GM21390 (cell line): ENCODE data around the gene KLHDC8A.
"Not testable (repeated sequence)": the region's sequence is repeated elsewhere in the genome, so short reads cannot be mapped to it uniquely, and the experiment has no call there.

Experiments used
- ATAC-seq: cut with Tn5 transposase; IDR thresholded peaks from one replicate; pipeline ENCODE4 v1.9.1; 2021; ENCODE audit not compliant: unreplicated experiment

The KLHDC8A gene

DNA sequence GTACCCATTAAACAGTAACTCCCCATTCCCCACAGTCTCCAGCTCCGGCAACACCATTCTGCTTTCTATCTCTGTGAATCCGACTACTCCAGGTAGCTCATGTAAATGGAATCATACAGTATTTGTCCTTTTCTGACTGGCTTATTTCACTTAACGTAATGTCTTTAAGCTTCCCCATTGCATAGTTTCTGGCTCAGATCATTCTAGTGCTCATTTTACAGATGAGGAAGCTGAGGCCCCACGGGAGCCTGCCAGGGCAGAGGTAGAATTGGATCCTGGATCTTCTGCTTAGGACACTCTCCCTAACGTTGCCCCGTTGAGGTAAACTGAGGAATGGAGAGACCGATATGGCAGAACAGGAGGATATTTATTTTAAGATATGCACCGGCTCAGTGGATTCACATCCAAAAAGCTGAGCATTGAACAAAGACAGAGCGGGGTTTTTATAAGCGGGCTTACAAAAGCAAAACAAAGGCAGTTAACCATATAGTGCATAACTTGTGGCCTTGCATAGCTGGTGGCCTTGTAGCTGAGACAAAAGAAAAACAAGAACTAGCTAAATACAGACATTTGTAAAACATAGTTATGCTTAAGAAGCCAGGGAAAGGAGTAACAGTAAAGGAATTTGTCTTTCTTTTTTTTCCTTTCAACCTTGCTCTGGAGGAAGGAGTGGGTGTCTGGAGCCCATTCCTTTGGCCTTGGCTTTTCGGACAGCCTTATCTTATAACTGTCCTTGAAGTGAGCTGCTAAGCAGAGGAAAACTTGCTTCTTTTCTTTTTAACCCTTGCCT lies 15.3 kb upstream of the KLHDC8A start:
- no peak for ATAC-seq

DNA sequence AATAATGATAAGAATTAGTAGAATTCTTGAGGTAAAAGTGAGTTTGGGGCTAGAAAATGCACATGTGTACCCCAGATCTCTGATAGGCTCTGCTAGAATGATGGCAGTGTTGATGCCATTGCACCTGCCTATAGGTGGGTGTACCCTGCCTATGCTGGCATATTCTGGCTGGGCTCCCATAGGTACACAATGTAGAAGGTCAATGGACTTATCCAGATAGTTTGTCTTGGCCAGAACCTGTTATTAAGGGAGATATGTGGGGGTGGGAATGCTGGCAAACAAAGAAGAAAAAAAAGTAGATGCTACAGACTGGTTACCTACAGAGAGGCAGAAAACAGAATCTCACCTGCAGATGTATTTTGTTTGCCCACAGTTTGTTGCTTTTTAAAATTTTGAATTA lies 14.1 kb upstream of the KLHDC8A start:
- ATAC-seq, result no peak

DNA sequence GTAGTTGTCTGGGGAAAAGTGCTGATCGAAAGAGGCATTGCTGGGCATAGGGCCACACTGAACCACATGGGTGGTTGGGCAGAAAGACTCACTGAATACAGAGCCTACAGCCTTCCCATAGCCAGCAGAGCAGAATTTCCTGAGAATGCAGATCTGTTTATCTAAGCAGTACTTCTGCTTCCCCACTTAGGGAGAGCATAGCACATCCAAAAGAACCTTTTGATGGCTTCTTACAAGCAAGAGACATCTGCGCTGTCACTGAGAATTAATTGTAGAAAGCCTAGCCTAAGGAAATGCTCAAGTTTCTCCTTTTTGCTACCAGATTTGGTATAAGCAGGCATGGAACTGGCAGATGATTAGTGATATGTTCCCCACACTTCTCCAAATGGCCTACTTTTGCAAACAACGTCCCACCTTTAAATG lies 13.0 kb upstream of the KLHDC8A start:
- ATAC-seq, result no peak

DNA sequence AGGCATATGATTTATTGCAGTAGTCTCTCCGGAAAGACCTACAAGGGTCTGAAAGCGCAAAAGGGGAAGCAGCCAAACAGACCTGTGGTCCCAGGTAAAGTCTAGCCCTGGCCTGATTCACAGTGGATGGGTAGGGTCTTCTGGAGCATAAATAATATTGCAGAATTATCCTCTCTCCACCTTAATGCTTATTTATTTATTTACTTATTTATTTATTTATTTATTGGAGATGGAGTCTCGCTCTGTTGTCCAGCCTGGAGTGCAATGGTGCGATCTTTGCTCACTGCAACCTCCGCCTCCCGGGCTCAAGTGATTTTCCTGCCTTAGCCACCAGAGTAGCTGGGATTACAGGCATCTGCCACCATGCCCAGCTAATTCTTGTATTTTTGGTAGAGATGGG lies 11.8 kb upstream of the KLHDC8A start:
- no peak for ATAC-seq

DNA sequence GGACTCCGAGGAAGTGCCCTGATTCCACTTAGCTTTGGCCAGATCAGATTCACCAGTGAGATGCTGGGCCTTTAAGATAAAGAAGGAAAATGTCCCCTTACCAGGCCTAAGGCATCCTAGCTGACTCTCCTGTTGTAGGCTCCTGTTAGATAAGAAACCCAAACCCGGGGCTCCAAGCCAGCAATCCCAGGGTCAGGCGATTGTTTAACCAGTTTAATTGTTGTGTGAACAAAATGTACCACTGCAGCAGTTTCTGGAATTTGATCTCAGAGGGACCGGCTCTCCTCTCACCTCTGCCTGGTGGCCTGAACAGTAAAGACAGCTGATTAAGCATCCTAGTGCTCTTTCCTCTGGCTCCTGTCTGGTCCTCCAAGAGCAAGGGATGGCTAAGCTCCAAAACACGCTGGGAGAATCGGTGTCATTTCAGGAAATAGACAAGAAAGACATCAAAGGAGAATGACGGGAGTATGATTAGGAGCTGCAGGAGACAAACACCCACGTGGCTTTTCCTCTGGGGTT lies 9.3 kb upstream of the KLHDC8A start:
- no peak for ATAC-seq

DNA sequence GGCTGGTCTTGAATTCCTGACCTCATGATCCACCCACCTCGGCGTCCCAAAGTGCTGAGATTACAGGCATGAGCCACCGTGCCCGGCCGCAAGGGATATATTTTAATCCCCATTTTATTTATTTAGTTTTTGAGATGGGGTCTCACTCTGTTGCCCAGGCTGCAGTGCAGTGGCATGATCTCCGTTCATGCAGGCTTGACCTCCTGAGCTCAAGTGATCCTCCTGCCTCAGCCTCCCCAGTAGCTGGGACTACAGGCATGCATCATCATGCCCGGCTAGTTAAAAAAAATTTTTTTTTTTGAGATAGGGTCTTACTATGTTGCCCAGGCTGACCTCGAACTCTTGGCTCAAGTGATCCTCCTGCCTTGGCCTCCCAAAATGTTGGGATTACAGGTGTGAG lies 8.4 kb upstream of the KLHDC8A start:
- not testable (repeated sequence) for ATAC-seq

DNA sequence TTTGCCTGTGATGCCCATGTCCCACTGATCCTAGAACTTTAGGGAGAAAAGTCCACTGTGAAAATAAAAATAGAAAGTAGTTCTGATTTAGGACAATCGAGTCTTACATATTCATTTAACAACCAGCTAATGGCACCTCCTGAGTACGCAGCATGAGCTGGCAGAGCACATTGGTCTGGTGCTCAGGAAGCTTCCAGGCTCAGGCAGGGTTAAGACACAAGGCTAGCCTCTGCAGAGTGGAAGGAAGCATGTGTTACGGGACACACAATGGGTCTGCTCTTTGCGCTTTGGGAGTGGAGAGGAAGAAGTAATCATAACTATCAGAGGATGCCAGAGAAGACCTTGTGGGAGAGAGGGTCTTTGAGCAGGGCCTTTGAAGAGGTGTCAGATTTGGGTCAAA lies 4.2 kb upstream of the KLHDC8A start:
- no peak for ATAC-seq

DNA sequence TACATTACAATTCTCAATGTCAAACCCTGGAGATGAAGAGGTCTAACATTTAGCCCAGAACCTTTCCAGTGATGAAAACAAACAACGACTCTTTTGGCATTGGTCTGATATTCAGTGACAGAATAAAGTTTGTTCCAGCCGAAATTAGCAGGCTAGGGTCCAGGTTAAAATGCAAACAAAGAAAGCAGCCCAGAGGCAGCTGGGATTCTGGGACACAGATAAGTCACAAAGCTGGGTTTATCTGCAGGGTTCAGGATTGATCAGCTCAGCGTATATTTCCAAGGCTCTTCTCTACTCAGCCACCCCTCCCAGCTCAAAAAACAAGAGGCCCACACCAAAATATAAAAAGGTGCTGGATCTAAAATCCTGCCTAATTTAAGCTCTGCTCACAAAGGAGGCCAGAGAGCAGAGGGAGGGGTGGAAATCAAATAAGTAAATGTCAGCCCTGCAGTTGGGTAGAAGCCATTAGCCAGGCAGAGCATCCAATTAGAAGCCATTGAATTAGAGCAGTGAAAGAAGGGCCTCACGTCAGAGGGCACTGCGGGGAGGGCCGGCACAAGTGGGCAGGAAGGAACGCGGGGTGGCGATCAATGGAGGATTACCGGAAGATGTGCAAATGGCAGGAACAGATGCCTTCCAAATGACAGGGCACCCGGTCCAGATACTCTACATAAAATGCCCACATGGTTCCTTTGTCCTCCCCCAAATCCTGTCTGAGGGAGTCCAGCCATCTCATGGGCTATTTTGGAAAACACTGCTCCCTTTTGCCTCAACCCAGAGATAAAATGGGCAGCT lies 3.2 kb upstream of the KLHDC8A start:
- ATAC-seq, result no peak

DNA sequence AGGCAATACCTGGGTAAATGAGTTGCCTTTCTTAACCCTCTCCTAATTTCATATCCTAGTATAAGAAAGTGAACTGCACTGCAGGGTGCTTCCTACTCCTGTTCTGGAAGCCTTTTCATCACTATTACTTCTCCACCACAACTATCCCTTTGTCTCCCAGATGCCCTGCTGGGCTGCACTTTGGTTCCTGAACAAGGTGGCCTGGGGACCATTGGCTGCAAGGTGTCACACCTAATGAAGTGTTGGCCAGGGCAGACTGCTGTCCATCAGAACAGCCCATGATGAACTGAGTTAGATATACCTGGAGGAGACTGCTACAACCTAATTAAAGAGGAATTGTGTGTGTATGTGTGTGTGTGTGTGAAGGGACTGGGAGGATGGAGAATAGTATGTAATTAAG lies 1.9 kb upstream of the KLHDC8A start:
- ATAC-seq, result no peak

DNA sequence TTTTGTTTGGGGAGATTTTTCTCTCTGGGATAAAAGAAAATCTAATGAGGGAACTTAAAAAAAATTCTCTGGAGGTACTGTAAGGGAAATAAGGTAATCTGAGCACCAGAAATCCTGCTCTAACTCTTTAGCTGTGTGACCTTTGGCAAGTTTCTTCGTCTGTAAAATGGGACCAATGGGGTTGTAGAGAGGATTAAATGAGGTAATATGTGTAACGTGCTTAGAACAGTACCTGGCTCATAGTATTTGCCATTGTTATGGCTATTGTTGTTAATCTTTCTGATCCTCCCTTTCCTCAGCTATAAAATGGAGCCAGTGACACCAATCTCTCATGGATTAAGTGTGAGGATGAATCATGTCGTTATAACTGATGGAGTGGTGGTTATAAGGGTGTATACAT lies 845 bp upstream of the KLHDC8A start:
- no peak for ATAC-seq

DNA sequence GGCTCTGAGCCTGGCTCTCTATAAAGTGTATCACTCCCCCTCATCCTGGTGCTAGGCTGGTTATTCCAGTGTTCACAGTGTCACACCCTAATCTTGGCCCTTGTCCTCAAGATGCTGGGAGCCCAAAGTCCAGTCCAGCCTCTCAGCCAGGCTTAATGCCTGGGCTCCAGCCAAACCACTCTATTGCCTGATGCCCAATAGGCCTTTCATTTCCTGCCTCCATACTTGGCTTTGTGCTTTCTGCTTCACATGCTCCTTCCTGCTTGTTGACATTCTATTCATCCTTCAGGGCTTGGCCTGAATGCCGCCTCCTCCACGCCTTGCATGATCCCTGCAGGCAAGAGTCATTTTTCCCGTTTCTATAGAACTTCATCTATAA lies 1.7 kb downstream of the KLHDC8A start:
- ATAC-seq, result no peak

DNA sequence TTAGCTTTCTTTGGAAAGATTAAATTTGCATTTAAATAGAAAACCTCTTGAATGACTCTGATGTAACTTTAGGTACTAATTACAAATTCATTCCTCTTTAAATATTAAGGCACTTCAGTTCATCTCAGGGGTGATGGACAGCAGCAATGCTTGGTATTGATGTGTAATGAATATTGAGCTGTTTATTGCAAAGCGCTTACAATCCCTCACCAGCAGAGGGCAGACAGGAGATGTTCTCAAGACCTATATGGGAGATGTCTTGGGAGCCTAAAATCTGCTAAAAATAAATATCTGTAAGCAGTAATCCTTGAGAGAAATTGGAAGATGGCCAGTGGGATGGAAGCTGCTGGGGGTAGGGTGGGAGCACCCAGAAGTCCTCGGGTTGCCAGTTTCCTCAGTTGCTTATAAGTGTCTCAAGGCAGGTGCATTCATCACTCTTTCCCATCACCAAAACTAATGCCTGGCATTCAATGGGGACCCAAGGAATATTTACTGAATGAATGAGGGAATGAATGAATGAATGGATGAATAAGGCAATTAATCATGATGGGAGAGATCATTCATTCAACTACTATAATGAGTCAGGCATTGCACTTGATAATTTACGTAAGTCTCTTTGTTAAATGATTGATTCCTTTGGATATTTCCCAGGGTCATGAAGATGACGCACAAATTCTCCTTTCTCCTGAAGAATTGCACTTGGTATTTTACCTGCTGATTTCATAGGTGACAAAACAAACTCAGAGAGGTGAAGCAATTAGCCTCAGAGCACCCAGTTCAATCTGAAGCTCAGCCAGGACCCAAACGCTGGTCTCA lies 2.3 kb downstream of the KLHDC8A start:
- no peak for ATAC-seq

DNA sequence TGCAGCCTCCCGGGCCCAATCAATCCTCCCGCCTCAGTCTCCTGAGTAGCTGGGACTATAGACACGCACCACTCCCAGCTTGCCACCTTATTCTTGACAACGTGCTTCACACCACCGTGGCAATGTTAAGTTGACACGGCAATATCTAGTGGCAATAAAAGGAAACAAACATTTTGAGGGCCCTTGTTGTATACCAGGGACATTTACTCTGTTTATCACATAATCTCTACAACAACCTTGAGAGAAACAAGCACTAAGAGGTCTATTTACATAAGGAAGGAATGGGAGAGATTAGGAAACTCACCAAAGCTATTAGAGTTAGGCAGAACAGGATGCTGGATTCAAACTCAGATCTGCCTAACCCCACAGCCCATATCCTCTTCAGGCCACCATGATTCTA lies 3.1 kb downstream of the KLHDC8A start:
- ATAC-seq, result no peak

DNA sequence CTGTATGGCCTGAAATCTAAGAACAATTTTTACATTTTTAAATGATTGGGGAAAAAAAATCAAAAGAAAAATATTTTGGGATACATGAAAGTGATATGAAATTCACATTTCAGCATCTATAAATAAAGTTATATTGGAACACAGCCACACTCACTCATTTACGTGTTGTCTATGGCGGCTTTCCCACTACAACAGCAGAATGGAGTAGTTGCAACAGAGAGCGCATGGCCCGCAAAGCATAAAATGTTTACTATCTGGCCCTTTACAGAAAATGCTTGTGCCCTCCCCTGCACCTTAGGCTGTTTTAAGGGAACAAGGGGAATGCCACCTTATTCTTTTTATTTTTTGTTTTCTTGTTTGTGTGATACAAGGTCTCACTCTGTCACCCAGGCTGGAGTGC lies 3.5 kb downstream of the KLHDC8A start:
- no peak for ATAC-seq

DNA sequence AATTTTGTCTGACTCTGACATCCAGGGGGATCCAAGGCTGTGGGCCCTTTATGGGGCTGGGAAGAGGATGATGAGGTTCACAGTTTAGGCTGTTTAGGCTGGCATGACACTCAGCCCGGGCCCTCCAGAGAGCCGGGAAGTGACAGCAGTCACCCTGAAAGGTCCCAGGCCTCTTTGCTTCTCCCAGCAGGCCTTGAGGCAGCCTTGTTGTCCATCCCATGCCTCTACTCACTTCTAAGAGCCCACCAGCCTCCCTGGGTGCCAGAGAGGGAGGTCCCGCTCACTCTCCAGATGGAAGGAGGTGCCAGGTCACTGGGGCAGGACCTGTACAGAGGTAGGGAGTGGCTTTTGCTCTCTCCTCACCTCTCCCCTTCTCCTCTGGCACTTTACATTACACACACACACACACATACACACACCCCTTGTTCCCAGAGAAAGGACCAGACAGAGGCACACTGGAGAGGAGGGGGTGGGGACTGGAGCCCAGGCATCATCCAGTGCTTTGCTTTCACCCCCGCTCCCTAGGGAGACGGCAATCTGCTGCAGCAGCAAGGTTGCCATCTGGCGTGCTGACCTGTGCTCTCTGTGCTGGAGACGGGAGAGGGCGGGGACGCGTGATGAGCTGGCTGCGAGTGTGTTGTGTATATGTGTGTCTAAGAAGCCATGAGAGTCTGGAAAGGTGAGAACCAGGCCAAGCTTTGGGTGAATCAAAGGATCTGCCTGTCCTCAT lies 4.6 kb downstream of the KLHDC8A start:
- ATAC-seq, result no peak

DNA sequence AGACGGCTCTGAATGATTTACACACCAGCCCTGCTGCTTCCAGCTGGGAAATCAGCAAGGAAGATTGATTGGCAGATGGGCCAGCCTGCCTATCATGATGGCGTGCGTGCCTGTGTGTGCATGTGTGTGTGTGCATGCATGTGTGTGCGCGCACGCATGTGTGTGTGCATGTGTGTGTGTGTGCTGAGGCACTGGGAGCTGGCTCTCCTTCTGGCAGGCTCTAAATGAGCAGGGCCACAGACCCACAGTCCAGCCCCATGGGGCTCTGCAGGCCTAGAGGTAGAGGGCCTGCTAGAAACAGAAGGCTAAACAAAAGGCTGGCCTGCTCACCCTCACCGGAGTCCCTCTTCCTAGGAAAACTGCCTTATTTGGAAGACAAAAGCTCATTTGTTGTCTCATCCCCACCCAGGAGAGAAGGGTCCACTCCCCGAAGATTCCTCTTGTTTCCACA lies 6.0 kb downstream of the KLHDC8A start:
- ATAC-seq, result no peak

DNA sequence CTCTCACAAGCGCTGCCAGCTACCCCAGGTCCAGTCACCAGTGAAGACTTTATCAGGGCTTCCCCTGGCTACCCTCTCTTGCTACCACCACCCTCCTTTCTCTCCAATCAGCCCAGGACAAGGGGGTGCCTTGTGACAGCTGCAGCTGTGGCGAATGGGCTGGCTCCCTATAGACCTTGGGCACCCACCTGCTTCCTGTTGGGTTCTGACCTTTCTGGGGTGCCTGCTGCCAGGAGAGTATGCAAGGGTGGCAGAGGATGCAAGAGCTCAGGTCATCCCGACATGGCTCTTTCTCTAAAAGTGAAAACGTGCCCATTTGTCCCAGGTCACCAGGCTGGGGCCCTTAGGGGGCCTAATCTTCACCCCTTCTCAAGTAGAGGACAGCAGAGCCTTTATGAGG lies 6.6 kb downstream of the KLHDC8A start:
- ATAC-seq, result no peak

DNA sequence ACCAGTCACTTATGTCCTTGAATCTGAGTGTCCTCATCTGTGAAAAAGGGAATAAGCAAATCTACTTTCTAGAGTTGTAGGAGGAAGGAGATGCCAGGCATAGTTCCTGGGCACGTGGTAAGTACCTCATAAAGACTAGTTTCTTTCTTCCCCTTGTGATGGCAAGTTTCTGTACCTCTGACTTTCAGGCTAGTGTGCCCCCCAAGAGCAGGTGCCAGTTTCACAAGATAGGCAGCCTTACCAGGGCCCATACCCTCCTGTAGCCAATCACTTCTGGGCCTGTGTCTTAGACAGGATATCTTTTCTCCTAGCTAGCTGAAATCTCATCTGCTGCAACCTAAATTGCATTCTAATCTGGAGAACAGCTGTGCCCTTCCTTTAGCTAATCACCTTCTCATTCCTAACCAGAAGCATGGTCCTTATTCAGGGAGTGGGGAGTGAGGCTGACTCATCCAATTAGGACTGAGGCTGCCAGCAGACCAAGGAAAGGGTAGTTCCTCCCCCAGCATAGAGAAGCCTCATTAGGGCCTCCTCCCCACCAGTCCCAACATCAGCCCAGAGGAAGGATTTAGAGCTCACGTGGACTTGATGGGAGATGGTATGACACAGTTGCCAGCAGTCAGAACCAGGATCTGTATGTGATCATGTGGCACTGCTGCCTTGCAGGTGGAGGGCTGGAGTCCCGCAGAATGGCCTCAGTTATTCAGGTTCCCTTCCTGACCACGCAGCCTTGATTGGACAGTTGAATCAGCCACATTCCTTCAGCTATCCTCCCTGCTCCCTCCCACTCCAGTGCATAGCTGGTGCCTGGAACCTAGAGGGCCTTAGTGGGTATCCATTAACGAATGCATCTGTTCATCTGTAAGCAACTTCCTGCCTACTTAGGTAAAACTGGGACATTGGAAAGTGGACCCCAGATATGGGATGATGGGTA lies 7.9 kb downstream of the KLHDC8A start:
- no peak for ATAC-seq

DNA sequence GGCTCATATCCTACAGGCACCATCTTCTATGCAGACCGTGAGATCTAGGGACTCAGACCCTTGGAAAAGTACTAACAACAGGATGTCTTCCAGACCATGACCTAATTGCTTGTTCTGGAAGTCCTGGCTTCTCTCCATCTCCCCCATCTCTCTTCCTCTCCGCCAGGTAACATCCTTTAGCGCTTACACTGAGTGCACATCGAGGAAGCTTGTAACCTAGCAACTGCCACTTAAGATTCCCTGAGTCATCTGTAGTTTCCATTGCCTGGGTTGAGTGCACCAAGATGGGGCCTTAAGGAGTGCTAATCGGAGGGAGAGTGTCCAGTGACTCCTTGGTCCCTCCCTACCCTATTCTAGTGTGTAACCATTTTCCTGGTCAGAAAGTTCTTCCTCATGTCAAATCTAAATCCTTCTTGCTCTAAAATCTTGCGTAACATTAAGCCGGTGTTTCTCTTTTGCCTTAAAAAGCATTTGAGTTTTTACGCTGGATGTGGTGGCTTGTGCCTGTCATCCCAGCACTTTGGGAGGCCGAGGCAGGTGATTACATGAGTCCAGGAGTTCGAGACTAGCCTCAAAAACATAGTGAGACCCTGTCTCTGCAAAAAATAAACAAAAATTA lies 9.7 kb downstream of the KLHDC8A start:
- no peak for ATAC-seq
